IMR-90 (cell line): ENCODE measurements around the gene TRAF3. TPM values are rescaled to one million over a fixed set of nuclear protein-coding genes. Genes with fewer than 3 reads are reported as not detected.

Experiments used
- ATAC-seq: fragments of 200-7000 bp; cut with Tn5 transposase; 2 replicates; pipeline ENCODE4 v1.9.1; 2020; ENCODE audit warnings: low read depth, mild to moderate bottlenecking, moderate library complexity
- BruUV-seq: library from RNA; stranded (reverse); fragments of 400-500 nt; replicated peaks from 2 replicates; lab custom pipeline; 2021; lab: Mats Ljungman, UMichigan
- CTCF ChIA-PET: fragments of 300-600 bp; formaldehyde crosslinking; extraction: SDS; loops from one replicate; lab custom pipeline; 2021; ENCODE audit warnings: antibody characterized with exemption; lab: Yijun Ruan, JAX
- POLR2A ChIA-PET: fragments of 300-600 bp; sonication (Branson Sonifier 250); formaldehyde crosslinking; loops from one replicate; lab custom pipeline; 2022; ENCODE audit warnings: antibody characterized with exemption; ENCODE audit not compliant: unreplicated experiment; lab: Charles Lee
- DNase-seq: peaks from one replicate; pipeline ENCODE4 v3.0.0; 2013
- H2AFZ ChIP-seq: replicated peaks from 2 replicates; pipeline ENCODE3; 2013; ENCODE audit warnings: low read length, mild to moderate bottlenecking; ENCODE audit not compliant: poor library complexity
- H2AK5ac ChIP-seq: 2 replicates; pipeline ENCODE4 v1.6.1; 2013; ENCODE audit warnings: low read depth, low read length, inconsistent platforms
- H2AK9ac ChIP-seq: replicated peaks from 2 replicates; pipeline ENCODE3; 2013; ENCODE audit warnings: mild to moderate bottlenecking, low read depth, low read length, moderate library complexity; ENCODE audit not compliant: poor library complexity
- H2BK120ac ChIP-seq: 2 replicates; pipeline ENCODE4 v1.6.1; 2013; ENCODE audit warnings: low read depth, low read length, inconsistent platforms
- H2BK15ac ChIP-seq: 3 replicates; pipeline ENCODE4 v1.6.1; 2013; ENCODE audit warnings: low read depth, low read length, inconsistent platforms
- H2BK20ac ChIP-seq: 2 replicates; pipeline ENCODE4 v1.6.1; 2013; ENCODE audit warnings: low read depth, mild to moderate bottlenecking, inconsistent platforms, low read length, moderate library complexity
- H2BK5ac ChIP-seq: 2 replicates; pipeline ENCODE4 v1.6.1; 2013; ENCODE audit warnings: mild to moderate bottlenecking, low read depth, low read length, inconsistent platforms; ENCODE audit not compliant: poor library complexity, severe bottlenecking
- H3K14ac ChIP-seq: replicated peaks from 2 replicates; pipeline ENCODE4 v1.6.1; 2013; ENCODE audit warnings: low read depth, low read length, inconsistent platforms
- H3K18ac ChIP-seq: 2 replicates; pipeline ENCODE4 v1.6.1; 2013; ENCODE audit warnings: low read depth, low read length, control low read depth
- H3K23ac ChIP-seq: 2 replicates; pipeline ENCODE4 v1.6.1; 2013; ENCODE audit warnings: low read depth, low read length, inconsistent platforms
- H3K27ac ChIP-seq: 2 replicates; pipeline ENCODE4 v1.5.1; 2013; ENCODE audit warnings: mild to moderate bottlenecking, control low read depth, low read length; ENCODE audit not compliant: insufficient read depth
- H3K27me3 ChIP-seq: 2 replicates; pipeline ENCODE4 v1.6.1; 2013; ENCODE audit warnings: low read length; ENCODE audit not compliant: control insufficient read depth, insufficient read depth
- H3K36me3 ChIP-seq: 2 replicates; pipeline ENCODE4 v1.6.1; 2013; ENCODE audit warnings: low read length, mixed read lengths; ENCODE audit not compliant: control insufficient read depth, insufficient read depth
- H3K4ac ChIP-seq: 2 replicates; pipeline ENCODE4 v1.6.1; 2013; ENCODE audit warnings: low read depth, low read length, inconsistent platforms
- H3K4me1 ChIP-seq: 2 replicates; pipeline ENCODE4 v1.6.1; 2013; ENCODE audit warnings: low read length, mixed read lengths; ENCODE audit not compliant: control insufficient read depth, insufficient read depth
- H3K4me2 ChIP-seq: 2 replicates; pipeline ENCODE4 v1.6.1; 2013; ENCODE audit warnings: low read depth, mild to moderate bottlenecking, control low read depth, low read length, moderate library complexity
- H3K4me3 ChIP-seq: 2 replicates; pipeline ENCODE4 v1.5.1; 2013; ENCODE audit warnings: low read depth, mild to moderate bottlenecking, control low read depth, low read length, moderate library complexity; ENCODE audit not compliant: insufficient read depth
- H3K56ac ChIP-seq: 2 replicates; pipeline ENCODE4 v1.6.1; 2013; ENCODE audit warnings: low read length, inconsistent platforms; ENCODE audit not compliant: insufficient read depth; ENCODE audit errors: extremely low read depth
- H3K79me1 ChIP-seq, 2 experiments: 2 replicates each; pipeline ENCODE4 v1.6.1; 2013; ENCODE audit warnings: low read length in 2 of 2, inconsistent platforms in 1 of 2, low read depth in 1 of 2
- H3K9ac ChIP-seq: 2 replicates; pipeline ENCODE4 v1.6.1; 2013; ENCODE audit warnings: low read depth, low read length, control low read depth
- H3K9me1 ChIP-seq: 2 replicates; pipeline ENCODE4 v1.6.1; 2013; ENCODE audit warnings: low read length, inconsistent platforms; ENCODE audit not compliant: insufficient read depth
- H3K9me3 ChIP-seq: 2 replicates; pipeline ENCODE4 v1.6.1; 2013; ENCODE audit warnings: low read length; ENCODE audit not compliant: control insufficient read depth, insufficient read depth
- H4K20me1 ChIP-seq: 2 replicates; pipeline ENCODE4 v1.6.1; 2013; ENCODE audit warnings: low read length, inconsistent platforms; ENCODE audit not compliant: insufficient read depth
- H4K5ac ChIP-seq: 2 replicates; pipeline ENCODE4 v1.6.1; 2013; ENCODE audit warnings: mild to moderate bottlenecking, low read depth, low read length, control low read depth
- H4K8ac ChIP-seq, 2 experiments: 2 replicates each; pipeline ENCODE4 v1.6.1; 2013; ENCODE audit warnings: low read depth in 2 of 2, low read length in 2 of 2, control low read depth in 1 of 2, inconsistent platforms in 1 of 2
- H4K91ac ChIP-seq: 2 replicates; pipeline ENCODE4 v1.6.1; 2013; ENCODE audit warnings: low read depth, low read length, inconsistent platforms; ENCODE audit not compliant: insufficient read depth
- BHLHE40 ChIP-seq: fragments of 150-350 bp; IDR thresholded peaks from 2 replicates; pipeline ENCODE4 v1.6.1; 2016; ENCODE audit warnings: mild to moderate bottlenecking, low read depth, low read length
- CEBPB ChIP-seq: IDR thresholded peaks from 2 replicates; pipeline ENCODE4 v1.6.1; 2012; ENCODE audit warnings: low read depth, low read length, improper control_type of control experiment
- CHD1 ChIP-seq: IDR thresholded peaks from 2 replicates; pipeline ENCODE4 v1.6.1; 2012; ENCODE audit warnings: low read depth, low read length, improper control_type of control experiment
- CTCF ChIP-seq: conservative IDR thresholded peaks from 2 replicates; pipeline ENCODE4 v1.5.1; 2012; ENCODE audit warnings: mild to moderate bottlenecking, low read depth, low read length, improper control_type of control experiment
- ELK1 ChIP-seq: fragments of 150-350 bp; IDR thresholded peaks from 2 replicates; pipeline ENCODE4 v1.6.1; 2016; ENCODE audit warnings: low read depth, mild to moderate bottlenecking, low read length, moderate library complexity, borderline replicate concordance
- FOS ChIP-seq: fragments of 150-350 bp; IDR thresholded peaks from 2 replicates; pipeline ENCODE4 v1.6.1; 2016; ENCODE audit warnings: low read depth, low read length
- MAFK ChIP-seq: IDR thresholded peaks from 2 replicates; pipeline ENCODE4 v1.6.1; 2012; ENCODE audit warnings: low read depth, low read length, improper control_type of control experiment
- MAZ ChIP-seq: IDR thresholded peaks from 2 replicates; pipeline ENCODE4 v1.6.1; 2012; ENCODE audit warnings: low read depth, mild to moderate bottlenecking, low read length, improper control_type of control experiment, moderate library complexity, borderline replicate concordance
- MXI1 ChIP-seq: IDR thresholded peaks from 2 replicates; pipeline ENCODE4 v1.6.1; 2012; ENCODE audit warnings: low read depth, mild to moderate bottlenecking, low read length, moderate library complexity, borderline replicate concordance
- NFE2L2 ChIP-seq: fragments of 150-350 bp; IDR thresholded peaks from 2 replicates; pipeline ENCODE4 v1.6.1; 2016; ENCODE audit warnings: low read depth, mild to moderate bottlenecking, low read length
- POLR2A ChIP-seq: IDR thresholded peaks from 2 replicates; pipeline ENCODE4 v1.6.1; 2012; ENCODE audit warnings: mild to moderate bottlenecking, low read depth, low read length
- RAD21 ChIP-seq: IDR thresholded peaks from 2 replicates; pipeline ENCODE4 v1.6.1; 2012; ENCODE audit warnings: low read length, improper control_type of control experiment
- RCOR1 ChIP-seq: IDR thresholded peaks from 2 replicates; pipeline ENCODE4 v1.6.1; 2012; ENCODE audit warnings: mild to moderate bottlenecking, low read length, improper control_type of control experiment; ENCODE audit not compliant: insufficient replicate concordance
- RFX5 ChIP-seq: IDR thresholded peaks from 2 replicates; pipeline ENCODE4 v1.8.0; 2012; ENCODE audit warnings: low read depth, mild to moderate bottlenecking, low read length, moderate library complexity
- SMC3 ChIP-seq: fragments of 150-350 bp; IDR thresholded peaks from 2 replicates; pipeline ENCODE4 v1.6.1; 2016; ENCODE audit warnings: low read depth, mild to moderate bottlenecking, antibody characterized with exemption, low read length, moderate library complexity
- USF2 ChIP-seq: fragments of 150-350 bp; IDR thresholded peaks from 2 replicates; pipeline ENCODE4 v1.6.1; 2017; ENCODE audit warnings: mild to moderate bottlenecking, antibody characterized with exemption, low read length, low read depth
- WGBS, 2 experiments: methylation state at CpG; one replicate each; pipeline versions ENCODE4 v1.1.5 to v1.1.7; 2013; ENCODE audit warnings: missing lambda C conversion rate in 2 of 2; ENCODE audit not compliant: insufficient read length in 1 of 2; ENCODE audit errors: extremely low coverage in 2 of 2; 5-methylcytosine and 5-hydroxymethylcytosine counted together
- dilution Hi-C: fragments of 300-500 bp; cut with HindIII; formaldehyde crosslinking; loops from one replicate; pipeline ENCODE4 v1.14.3; 2018; ENCODE audit warnings: low sequenced_read_pairs; ENCODE audit not compliant: unreplicated experiment
- in situ Hi-C: fragments of 300-500 bp; cut with MboI; formaldehyde crosslinking; loops from 3 replicates; pipeline ENCODE4 v1.14.3; 2019; ENCODE audit warnings: low sequenced_read_pairs, inconsistent platforms, mixed read lengths
- intact Hi-C: fragments of 100-400 bp; cut with micrococcal nuclease; formaldehyde crosslinking; loops from 2 replicates; pipeline ENCODE4 v1.10.0; 2022
- polyA plus RNA-seq, 3 experiments: library from polyadenylated mRNA; depleted of rRNA; stranded (reverse); fragments of >200 nt; gene quantifications; 2 replicates each; pipeline ENCODE4 v1.2.3, GENCODE V29; 2012; ENCODE audit warnings: low replicate concordance in 1 of 3
- total RNA-seq: library from RNA; depleted of rRNA; stranded (reverse); fragments of >200 nt; gene quantifications from 2 replicates; pipeline ENCODE4 v1.2.3, GENCODE V29; 2012

TRAF3 gene
- total and polyA plus RNA-seq, 2 of the 4 experiments (the other 2 are of a cell fraction), result 21.2 to 25.3 TPM

GRCh38 chr14:102807013-102807406, 29.8 kb downstream of the TRAF3 start:
- Histone ChIP-seq H3K79me1 (peaks cover 41 to 80% of the 10 kb centered on the region in 2 experiments), H2BK20ac (no peak overlapping the region), H2BK120ac (no peak overlapping the region), H4K91ac (no peak overlapping the region), H3K23ac (no peak overlapping the region), H3K4me1 (peaks cover 3% of the 10 kb centered on the region), H3K4ac (no peak overlapping the region), H3K36me3 (peaks cover 1% of the 10 kb centered on the region; the same call in 1 of the 2 replicates), H2BK15ac (no peak overlapping the region), H4K5ac (no peak overlapping the region), H3K9ac (no peak overlapping the region), H2AFZ (no peak overlapping the region), H3K56ac (no peak overlapping the region), H4K8ac (no peak overlapping the region), H2BK5ac (no peak overlapping the region), H3K18ac (no peak overlapping the region), H3K4me2 (no peak overlapping the region), H3K4me3 (no peak overlapping the region), H4K20me1 (peaks cover 62% of the 10 kb centered on the region), H3K27ac (no peak overlapping the region), H2AK5ac (no peak overlapping the region), H3K27me3 (no peaks in the 10 kb centered on the region), H3K9me1 (peaks cover 32% of the 10 kb centered on the region), H2AK9ac (no peak overlapping the region), H3K14ac (no peak overlapping the region), H3K9me3 (no peaks in the 10 kb centered on the region)
- WGBS, 2 experiments, result 82% methylated on average over 4 of the region's 4 CpGs; no CpG with 5 or more reads in 1 of the 2 experiments
- intact Hi-C loops, result no loop called here
- DNase-seq (no peak), ATAC-seq (no peak)
- CTCF ChIA-PET, result no interaction called here
- POLR2A ChIA-PET, result no interaction called here
- BruUV-seq, result no TSS peak
- dilution Hi-C loops, result no loop called here
- TF ChIP-seq SMC3 (no peak), ELK1 (no peak), POLR2A (no peak), RCOR1 (no peak), FOS (no peak), MXI1 (no peak), CTCF (no peak), MAZ (no peak), NFE2L2 (no peak), RAD21 (no peak), BHLHE40 (no peak), MAFK (no peak), CEBPB (no peak), USF2 (no peak), CHD1 (no peak), RFX5 (no peak)
- in situ Hi-C loops, result no loop called here
